ENCODE results near the gene TP53RK.

Gene TP53RK

GRCh38 chr20:46694484-46694883 lies 5.2 kb upstream of the TP53RK start:
- Histone ChIP-seq H3K36me3 (ENCODE audit: control insufficient read depth in 1 of 2, insufficient read depth in 2 of 2, low read length in 2 of 2) (peaks cover 0 to 3% of the 10 kb centered on the region in 2 donors), H3K27me3 (ENCODE audit: low read depth, low read length) (no peaks in the 10 kb centered on the region), H3K9me3 (ENCODE audit: control insufficient read depth in 1 of 2, low read length in 2 of 2) (no peaks in the 10 kb centered on the region), H3K4me3 (ENCODE audit: low read depth in 1 of 2, low read length in 2 of 2) (no peak overlapping the region), H3K27ac (ENCODE audit: low read length) (no peak overlapping the region), H3K4me1 (ENCODE audit: control insufficient read depth in 1 of 2, insufficient read depth in 2 of 2, low read length in 2 of 2) (no peaks in the 10 kb centered on the region)

DNA sequence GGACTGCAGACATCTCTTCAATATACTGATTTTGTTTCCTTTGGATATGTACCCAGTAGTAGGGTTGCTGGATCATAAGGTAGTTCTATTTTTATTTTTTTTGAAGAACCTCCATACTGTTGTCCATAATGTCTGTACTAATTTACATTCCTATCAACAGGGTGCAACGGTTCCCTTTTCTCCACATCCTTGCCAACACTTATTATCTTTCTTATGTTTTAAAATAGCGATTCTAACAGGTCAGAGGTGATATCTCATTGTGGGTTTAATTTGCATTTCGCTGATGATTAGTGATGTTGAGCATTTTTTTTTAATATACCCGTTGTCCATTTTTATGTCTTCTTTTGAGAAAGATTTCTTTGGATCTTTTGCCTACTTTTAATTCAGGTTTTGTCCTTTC lies 2.0 kb upstream of the TP53RK start:
- no peaks in the 10 kb centered on the region for H3K9me3 ChIP-seq (ENCODE audit: control insufficient read depth in 1 of 2, low read length in 2 of 2)
- H3K27me3 ChIP-seq (ENCODE audit: low read depth, low read length) = no peaks in the 10 kb centered on the region
- H3K27ac ChIP-seq (ENCODE audit: low read length) = no peak overlapping the region
- peaks cover 4 to 17% of the 10 kb centered on the region in 2 donors for H3K36me3 ChIP-seq (ENCODE audit: control insufficient read depth in 1 of 2, insufficient read depth in 2 of 2, low read length in 2 of 2)
- no peak overlapping the region for H3K4me3 ChIP-seq (ENCODE audit: low read depth in 1 of 2, low read length in 2 of 2)
- H3K4me1 ChIP-seq (ENCODE audit: control insufficient read depth in 1 of 2, insufficient read depth in 2 of 2, low read length in 2 of 2) = peaks cover 8 to 24% of the 10 kb centered on the region in 2 donors

- peak overlapping the region; percentile 84 for H3K27ac ChIP-seq (ENCODE audit: low read length)
- peaks cover 4 to 18% of the 10 kb centered on the region in 2 donors for H3K36me3 ChIP-seq (ENCODE audit: control insufficient read depth in 1 of 2, insufficient read depth in 2 of 2, low read length in 2 of 2)
- H3K27me3 ChIP-seq (ENCODE audit: low read depth, low read length) = no peaks in the 10 kb centered on the region
- H3K4me3 ChIP-seq (ENCODE audit: low read depth in 1 of 2, low read length in 2 of 2) = peak overlapping the region; percentile 81 to 84
- H3K9me3 ChIP-seq (ENCODE audit: control insufficient read depth in 1 of 2, low read length in 2 of 2) = no peaks in the 10 kb centered on the region
- peaks cover 8 to 24% of the 10 kb centered on the region in 2 donors for H3K4me1 ChIP-seq (ENCODE audit: control insufficient read depth in 1 of 2, insufficient read depth in 2 of 2, low read length in 2 of 2)
Measured at GRCh38 chr20:46690219-46691106, 1.2 kb upstream of the TP53RK start.

- no peaks in the 10 kb centered on the region for H3K27me3 ChIP-seq (ENCODE audit: low read depth, low read length)
- no peaks in the 10 kb centered on the region for H3K9me3 ChIP-seq (ENCODE audit: control insufficient read depth in 1 of 2, low read length in 2 of 2)
- H3K4me3 ChIP-seq (ENCODE audit: low read depth in 1 of 2, low read length in 2 of 2) = peak overlapping the region; percentile 81 to 84
- peaks cover 10 to 18% of the 10 kb centered on the region in 2 donors for H3K36me3 ChIP-seq (ENCODE audit: control insufficient read depth in 1 of 2, insufficient read depth in 2 of 2, low read length in 2 of 2)
- H3K4me1 ChIP-seq (ENCODE audit: control insufficient read depth in 1 of 2, insufficient read depth in 2 of 2, low read length in 2 of 2) = peaks cover 8 to 24% of the 10 kb centered on the region in 2 donors
- H3K27ac ChIP-seq (ENCODE audit: low read length) = peak overlapping the region; percentile 84
Measured at GRCh38 chr20:46689754-46690085, 476 bp upstream of the TP53RK start.

GRCh38 chr20:46688151-46689081 lies 828 bp downstream of the TP53RK start:
- peaks cover 12 to 18% of the 10 kb centered on the region in 2 donors for H3K36me3 ChIP-seq (ENCODE audit: control insufficient read depth in 1 of 2, insufficient read depth in 2 of 2, low read length in 2 of 2)
- peak overlapping the region; percentile 84 for H3K27ac ChIP-seq (ENCODE audit: low read length)
- no peaks in the 10 kb centered on the region for H3K27me3 ChIP-seq (ENCODE audit: low read depth, low read length)
- no peaks in the 10 kb centered on the region for H3K9me3 ChIP-seq (ENCODE audit: control insufficient read depth in 1 of 2, low read length in 2 of 2)
- H3K4me1 ChIP-seq (ENCODE audit: control insufficient read depth in 1 of 2, insufficient read depth in 2 of 2, low read length in 2 of 2) = peaks cover 8 to 29% of the 10 kb centered on the region in 2 donors
- peak overlapping the region; percentile 81 to 84 for H3K4me3 ChIP-seq (ENCODE audit: low read depth in 1 of 2, low read length in 2 of 2)

DNA sequence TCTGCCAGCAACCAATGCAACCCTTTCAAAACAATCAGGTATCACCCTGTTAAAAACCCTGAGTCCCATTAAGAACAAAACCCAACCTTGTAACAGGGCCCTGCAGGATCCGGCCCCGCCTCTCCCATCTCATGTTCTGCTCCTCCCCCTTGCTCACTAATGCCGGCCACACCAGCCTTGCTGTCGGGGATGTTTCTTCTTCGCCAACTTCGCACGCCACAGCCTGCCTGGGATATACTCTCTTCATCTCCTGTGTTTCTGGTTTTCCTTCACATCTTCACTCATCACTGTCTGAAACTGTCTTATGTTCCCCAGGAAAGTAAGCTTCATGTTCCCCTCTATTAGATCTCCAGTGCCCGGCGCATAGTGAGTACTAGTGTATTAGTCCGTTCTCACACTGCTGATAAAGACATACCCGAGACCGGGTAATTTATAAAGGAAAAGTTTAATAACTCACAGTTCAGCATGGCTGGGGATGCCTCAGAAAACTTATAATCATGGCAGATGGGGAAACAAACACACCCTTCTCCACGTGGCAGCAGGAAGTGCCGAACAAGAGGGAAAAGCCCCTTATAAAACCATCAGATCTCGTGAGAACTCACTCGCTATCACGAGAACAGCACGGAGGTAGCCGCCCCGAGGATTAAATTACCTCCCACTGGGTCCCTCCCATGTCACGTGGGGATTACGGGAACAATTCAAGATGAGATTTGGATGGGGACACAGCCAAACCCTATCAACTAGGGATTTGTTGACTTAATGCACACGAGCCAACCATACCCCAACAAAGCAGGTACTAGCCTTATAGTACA lies 5.1 kb downstream of the TP53RK start:
- Histone ChIP-seq H3K27me3 (ENCODE audit: low read depth, low read length) (no peaks in the 10 kb centered on the region), H3K9me3 (ENCODE audit: control insufficient read depth in 1 of 2, low read length in 2 of 2) (no peaks in the 10 kb centered on the region), H3K27ac (ENCODE audit: low read length) (peak overlapping the region; percentile 54), H3K36me3 (ENCODE audit: control insufficient read depth in 1 of 2, insufficient read depth in 2 of 2, low read length in 2 of 2) (peaks cover 12 to 14% of the 10 kb centered on the region in 2 donors), H3K4me1 (ENCODE audit: control insufficient read depth in 1 of 2, insufficient read depth in 2 of 2, low read length in 2 of 2) (peaks cover 8 to 40% of the 10 kb centered on the region in 2 donors), H3K4me3 (ENCODE audit: low read depth in 1 of 2, low read length in 2 of 2) (peak overlapping the region; percentile 52 to 54)

GRCh38 chr20:46683668-46683938 lies 5.6 kb downstream of the TP53RK start:
- Histone ChIP-seq H3K4me1 (ENCODE audit: control insufficient read depth in 1 of 2, insufficient read depth in 2 of 2, low read length in 2 of 2) (peaks cover 8 to 40% of the 10 kb centered on the region in 2 donors), H3K4me3 (ENCODE audit: low read depth in 1 of 2, low read length in 2 of 2) (peak overlapping the region; percentile 52 to 54), H3K9me3 (ENCODE audit: control insufficient read depth in 1 of 2, low read length in 2 of 2) (no peaks in the 10 kb centered on the region), H3K36me3 (ENCODE audit: control insufficient read depth in 1 of 2, insufficient read depth in 2 of 2, low read length in 2 of 2) (peaks cover 9 to 12% of the 10 kb centered on the region in 2 donors), H3K27me3 (ENCODE audit: low read depth, low read length) (no peaks in the 10 kb centered on the region), H3K27ac (ENCODE audit: low read length) (no peak overlapping the region)

DNA sequence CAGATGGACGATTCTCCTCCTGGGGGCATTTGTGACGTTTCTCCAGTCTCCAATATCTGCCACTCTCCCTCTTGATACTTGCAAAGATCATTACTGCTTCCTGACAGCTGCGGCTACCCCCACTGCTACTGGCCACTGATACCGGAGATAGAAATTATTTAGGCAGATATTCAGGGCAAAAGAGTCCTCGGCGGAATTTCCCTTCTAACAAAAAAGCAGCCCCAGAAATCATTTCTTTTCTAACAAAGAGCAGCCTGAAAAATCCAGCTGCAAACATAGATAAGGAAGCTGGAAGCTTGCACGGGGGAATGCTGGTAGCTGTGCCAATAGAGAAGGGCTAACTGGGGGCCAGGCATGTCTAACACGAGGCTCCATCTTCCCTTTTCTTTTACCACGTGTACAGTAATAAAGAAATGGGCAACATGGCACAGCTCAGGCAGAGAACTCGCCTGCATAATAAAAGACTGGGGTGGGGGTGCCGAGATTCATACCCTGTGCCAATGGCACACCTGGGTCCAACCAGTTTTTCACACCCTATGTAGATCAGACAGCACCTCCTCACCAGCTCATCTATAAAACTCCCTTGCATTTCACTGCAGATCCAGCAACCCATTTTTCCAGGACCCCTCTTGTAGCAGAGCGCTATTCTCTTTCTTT lies 6.1 kb downstream of the TP53RK start:
- peaks cover 7 to 12% of the 10 kb centered on the region in 2 donors for H3K36me3 ChIP-seq (ENCODE audit: control insufficient read depth in 1 of 2, insufficient read depth in 2 of 2, low read length in 2 of 2)
- H3K4me1 ChIP-seq (ENCODE audit: control insufficient read depth in 1 of 2, insufficient read depth in 2 of 2, low read length in 2 of 2) = peaks cover 5 to 35% of the 10 kb centered on the region in 2 donors
- H3K4me3 ChIP-seq (ENCODE audit: low read depth in 1 of 2, low read length in 2 of 2) = peak overlapping the region; percentile 52 to 54
- no peak overlapping the region for H3K27ac ChIP-seq (ENCODE audit: low read length)
- no peaks in the 10 kb centered on the region for H3K27me3 ChIP-seq (ENCODE audit: low read depth, low read length)
- no peaks in the 10 kb centered on the region for H3K9me3 ChIP-seq (ENCODE audit: control insufficient read depth in 1 of 2, low read length in 2 of 2)

GRCh38 chr20:46682063-46682821 lies 7.0 kb downstream of the TP53RK start:
- Histone ChIP-seq H3K27me3 (ENCODE audit: low read depth, low read length) (no peaks in the 10 kb centered on the region), H3K9me3 (ENCODE audit: control insufficient read depth in 1 of 2, low read length in 2 of 2) (no peaks in the 10 kb centered on the region), H3K36me3 (ENCODE audit: control insufficient read depth in 1 of 2, insufficient read depth in 2 of 2, low read length in 2 of 2) (peaks cover 7 to 12% of the 10 kb centered on the region in 2 donors), H3K27ac (ENCODE audit: low read length) (no peak overlapping the region), H3K4me1 (ENCODE audit: control insufficient read depth in 1 of 2, insufficient read depth in 2 of 2, low read length in 2 of 2) (peaks cover 0 to 26% of the 10 kb centered on the region in 2 donors), H3K4me3 (ENCODE audit: low read depth in 1 of 2, low read length in 2 of 2) (no peak overlapping the region)
